Natural killer cell (primary cell): ENCODE results near the gene PLB1. TPM values are rescaled to one million over a fixed set of nuclear protein-coding genes. Genes with fewer than 3 reads are reported as not detected.

Experiments
- ATAC-seq, 3 donors: fragments of 150-1000 bp in 2 of 3; fragments of 200-7000 bp in 1 of 3; cut with Tn5 transposase; 1 replicate in 1 of 3; 2 replicates in 2 of 3; pipeline ENCODE4 v1.10.0; 2021; ENCODE audit warnings: mild to moderate bottlenecking in 2 of 3, moderate library complexity in 2 of 3
- DNase-seq, 2 donors: peaks; one replicate each; pipeline versions ENCODE4 v3.0.0 to v3.0.0-alpha.2; 2013 to 2021; ENCODE audit warnings: mixed read lengths in 1 of 2
- H3K27ac ChIP-seq: one replicate; pipeline ENCODE4 v1.5.1; 2013; ENCODE audit warnings: mild to moderate bottlenecking, low read length
- H3K27me3 ChIP-seq: one replicate; pipeline ENCODE4 v1.6.1; 2013; ENCODE audit warnings: low read length; ENCODE audit not compliant: control insufficient read depth, insufficient read depth
- H3K36me3 ChIP-seq: one replicate; pipeline ENCODE4 v1.6.1; 2013; ENCODE audit warnings: low read length; ENCODE audit not compliant: control insufficient read depth, insufficient read depth
- H3K4me1 ChIP-seq: one replicate; pipeline ENCODE4 v1.6.1; 2013; ENCODE audit warnings: low read length; ENCODE audit not compliant: control insufficient read depth, insufficient read depth
- H3K4me3 ChIP-seq: one replicate; pipeline ENCODE4 v1.5.1; 2013; ENCODE audit warnings: low read length
- H3K9me3 ChIP-seq: one replicate; pipeline ENCODE4 v1.6.1; 2013; ENCODE audit warnings: low read length; ENCODE audit not compliant: control insufficient read depth, insufficient read depth
- H3K27ac Mint-ChIP-seq, 2 donors: one replicate each; pipeline ENCODE4 v1.8.0; 2022; ENCODE audit warnings: mild to moderate bottlenecking in 2 of 2, mixed read lengths in 2 of 2, moderate library complexity in 1 of 2
- H3K27me3 Mint-ChIP-seq, 2 donors: one replicate each; pipeline ENCODE4 v1.8.0; 2022; ENCODE audit warnings: low read depth in 2 of 2, mixed read lengths in 2 of 2
- H3K36me3 Mint-ChIP-seq: one replicate; pipeline ENCODE4 v1.8.0; 2022; ENCODE audit warnings: mixed read lengths
- H3K4me1 Mint-ChIP-seq, 2 donors: one replicate each; pipeline ENCODE4 v1.8.0; 2022; ENCODE audit warnings: mixed read lengths in 2 of 2
- H3K4me3 Mint-ChIP-seq: one replicate; pipeline ENCODE4 v1.8.0; 2022; ENCODE audit warnings: mild to moderate bottlenecking, moderate library complexity, mixed read lengths
- H3K9me3 Mint-ChIP-seq, 2 donors: one replicate each; pipeline ENCODE4 v1.8.0; 2022; ENCODE audit warnings: mixed read lengths in 2 of 2
- CTCF ChIP-seq: fragments of 200-600 bp; IDR thresholded peaks from one replicate; pipeline ENCODE4 v1.8.0; 2022; ENCODE audit warnings: antibody characterized with exemption
- WGBS: methylation state at CpG from one replicate; pipeline ENCODE4 v1.1.7; 2013; ENCODE audit warnings: missing lambda C conversion rate; ENCODE audit not compliant: insufficient coverage; 5-methylcytosine and 5-hydroxymethylcytosine counted together
- intact Hi-C: fragments of 100-400 bp; cut with micrococcal nuclease; formaldehyde crosslinking; loops from one replicate; pipeline ENCODE4 v1.14.2; 2022
- total RNA-seq, 4 donors: library from RNA; stranded (reverse); fragments of 120-200 nt in 1 of 4; gene quantifications; one replicate each; pipeline versions ENCODE4 v1.2.3 to v1.2.4, GENCODE V29; 2013 to 2022

Gene PLB1
- total RNA-seq, 3 donors from 2014 or later (not counting 1 experiment from before 2014, with no cell fraction given) = 1.7 to 2.6 (median 1.9) TPM

DNA sequence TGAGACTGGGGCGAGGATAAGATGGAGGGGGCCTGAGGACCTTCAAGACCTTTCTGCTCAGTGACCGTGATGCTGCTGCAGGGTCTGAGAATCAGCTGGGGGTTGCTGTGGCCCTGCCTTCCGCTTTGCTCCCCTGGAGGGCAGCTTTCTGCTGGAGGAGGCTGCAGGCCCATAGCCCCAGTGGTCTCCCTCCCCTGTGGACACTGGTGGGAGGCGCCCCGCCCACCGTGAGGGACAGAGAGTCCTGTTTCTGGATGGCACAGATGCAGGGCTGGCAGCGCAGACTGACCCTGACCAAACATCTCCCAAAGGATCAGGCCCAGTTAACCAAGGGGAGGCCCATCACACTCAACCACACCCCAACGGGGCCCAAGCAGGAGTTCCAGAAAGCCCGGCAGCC lies 42.8 kb downstream of the PLB1 start:
- intact Hi-C loops = no loop called here
- 88% methylated on average over 9 of the region's 9 CpGs for WGBS
- H3K36me3 Mint-ChIP-seq = no peaks in the 10 kb centered on the region

DNA sequence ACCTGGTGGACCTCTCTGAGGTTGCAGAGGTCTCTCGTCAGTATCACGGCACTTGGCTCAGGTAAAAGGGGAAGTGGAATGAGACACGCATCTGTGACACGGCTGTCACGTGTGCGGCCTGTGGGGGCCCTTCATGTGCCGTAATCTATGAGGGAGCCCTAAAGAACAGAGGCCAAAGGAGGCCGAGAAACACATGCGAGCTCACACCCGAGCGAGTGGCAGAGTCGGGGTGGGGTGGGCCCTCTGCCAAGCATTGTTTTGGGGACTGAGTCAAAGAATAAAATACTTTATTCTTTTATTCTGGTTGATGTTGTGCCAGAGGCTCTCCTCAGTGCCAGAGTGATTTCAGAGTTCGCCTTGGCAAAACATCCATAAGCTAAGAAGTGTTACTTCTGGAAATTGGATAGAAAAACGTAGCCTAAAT lies 43.3 kb downstream of the PLB1 start:
- Histone ChIP-seq H3K4me3 (no peak overlapping the region), H3K27ac (no peak overlapping the region), H3K27me3 (no peaks in the 10 kb centered on the region), H3K36me3 (no peaks in the 10 kb centered on the region), H3K9me3 (no peaks in the 10 kb centered on the region), H3K4me1 (peaks cover 24% of the 10 kb centered on the region)
- TF ChIP-seq CTCF = no peak
- H3K9me3 Mint-ChIP-seq = no peaks in the 10 kb centered on the region
- WGBS = 88% methylated on average over 13 of the region's 14 CpGs
- DNase-seq = no peak
- H3K36me3 Mint-ChIP-seq = no peaks in the 10 kb centered on the region
- H3K27ac Mint-ChIP-seq = no peak overlapping the region
- peaks cover 3 to 9% of the 10 kb centered on the region in 2 donors for H3K4me1 Mint-ChIP-seq
- peaks cover under 1 to 6% of the 10 kb centered on the region in 2 donors for H3K27me3 Mint-ChIP-seq
- ATAC-seq = no peak
- no peak overlapping the region for H3K4me3 Mint-ChIP-seq
- intact Hi-C loops = no loop called here

More for the DNA sequence above, 42.8 kb downstream of the PLB1 start:
- Mint-ChIP-seq H3K27me3 (peaks cover 5 to 6% of the 10 kb centered on the region in 2 donors), H3K4me1 (peaks cover 0 to 7% of the 10 kb centered on the region in 2 donors), H3K27ac (no peak overlapping the region), H3K4me3 (no peak overlapping the region), H3K9me3 (no peaks in the 10 kb centered on the region)
- H3K27me3 ChIP-seq = no peaks in the 10 kb centered on the region
- H3K4me1 ChIP-seq = peaks cover 19% of the 10 kb centered on the region
- no peaks in the 10 kb centered on the region for H3K36me3 ChIP-seq
- no peak overlapping the region for H3K4me3 ChIP-seq
- no peaks in the 10 kb centered on the region for H3K9me3 ChIP-seq
- no peak for DNase-seq
- no peak for ATAC-seq
- no peak for TF ChIP-seq CTCF
- no peak overlapping the region for H3K27ac ChIP-seq

- WGBS = 92% methylated on average over 16 of the region's 20 CpGs
- Mint-ChIP-seq H3K9me3 (no peaks in the 10 kb centered on the region), H3K27ac (no peak overlapping the region), H3K4me3 (no peak overlapping the region), H3K27me3 (no peaks in the 10 kb centered on the region), H3K4me1 (peaks cover 36 to 47% of the 10 kb centered on the region in 2 donors), H3K36me3 (no peaks in the 10 kb centered on the region)
- Histone ChIP-seq H3K4me3 (no peak overlapping the region), H3K27ac (no peak overlapping the region), H3K4me1 (peaks cover 64% of the 10 kb centered on the region), H3K27me3 (no peaks in the 10 kb centered on the region), H3K9me3 (no peaks in the 10 kb centered on the region), H3K36me3 (no peaks in the 10 kb centered on the region)
- intact Hi-C loops = loop anchor here (1.0 kb wide), 1 partner anchor 35 kb away; no protein-coding TSS in a partner anchor
- ATAC-seq (no peak), DNase-seq (no peak)
- no peak for TF ChIP-seq CTCF
Measured at GRCh38 chr2:28543316-28544035, 47.6 kb downstream of the PLB1 start.

GRCh38 chr2:28544036-28544346 lies 48.1 kb downstream of the PLB1 start:
- ATAC-seq (no peak), DNase-seq (no peak)
- Histone ChIP-seq H3K27ac (peak overlapping the region; percentile 74), H3K4me3 (no peak overlapping the region), H3K4me1 (peaks cover 70% of the 10 kb centered on the region), H3K9me3 (no peaks in the 10 kb centered on the region), H3K36me3 (no peaks in the 10 kb centered on the region), H3K27me3 (no peaks in the 10 kb centered on the region)
- no peaks in the 10 kb centered on the region for H3K36me3 Mint-ChIP-seq
- H3K4me1 Mint-ChIP-seq = peaks cover 42 to 52% of the 10 kb centered on the region in 2 donors
- H3K27me3 Mint-ChIP-seq = no peaks in the 10 kb centered on the region
- no peaks in the 10 kb centered on the region for H3K9me3 Mint-ChIP-seq
- H3K4me3 Mint-ChIP-seq = no peak overlapping the region
- no peak for TF ChIP-seq CTCF
- intact Hi-C loops = loop anchor here (1.0 kb wide), 1 partner anchor 36 kb away; no protein-coding TSS in a partner anchor
- WGBS = 95% methylated on average over 5 of the region's 5 CpGs
- peak overlapping the region; percentile 75 to 85 for H3K27ac Mint-ChIP-seq
